ENCODE results near the gene CCDC146.

CCDC146 gene

GRCh38 chr7:77182261-77182660, 59.8 kb downstream of the CCDC146 start:
- no peak for DNase-seq (ENCODE audit: low read depth, low spot score)
- Histone ChIP-seq H3K36me3 (ENCODE audit: insufficient read depth, low read length) (no peaks in the 10 kb centered on the region), H3K9ac (ENCODE audit: insufficient read length) (no peak overlapping the region), H3K9me3 (ENCODE audit: low read depth, low read length) (no peaks in the 10 kb centered on the region), H3K27ac (no peak overlapping the region), H3K4me3 (no peak overlapping the region)
- no peak for TF ChIP-seq FOXP2 (optimal IDR thresholded peaks at IDR 0.05; ENCODE audit: control extremely low read depth, extremely low read length, insufficient read depth)
- TF ChIP-seq POLR2AphosphoS5 (IDR thresholded peaks at IDR 0.05; ENCODE audit: borderline replicate concordance, low read depth, low read length): no peak
- no peak for TF ChIP-seq EZH2 (IDR thresholded peaks at IDR 0.05)

GRCh38 chr7:77184463-77184862, 62.0 kb downstream of the CCDC146 start:
- H3K36me3 ChIP-seq (ENCODE audit: insufficient read depth, low read length): no peaks in the 10 kb centered on the region
- H3K9ac ChIP-seq (ENCODE audit: insufficient read length): no peak overlapping the region
- DNase-seq (ENCODE audit: low read depth, low spot score): no peak
- H3K27ac ChIP-seq: no peak overlapping the region
- no peaks in the 10 kb centered on the region for H3K9me3 ChIP-seq (ENCODE audit: low read depth, low read length)
- no peak for TF ChIP-seq POLR2AphosphoS5 (IDR thresholded peaks at IDR 0.05; ENCODE audit: borderline replicate concordance, low read depth, low read length)
- no peak for TF ChIP-seq FOXP2 (optimal IDR thresholded peaks at IDR 0.05; ENCODE audit: control extremely low read depth, extremely low read length, insufficient read depth)
- TF ChIP-seq EZH2 (IDR thresholded peaks at IDR 0.05): no peak
- H3K4me3 ChIP-seq: no peak overlapping the region

DNA sequence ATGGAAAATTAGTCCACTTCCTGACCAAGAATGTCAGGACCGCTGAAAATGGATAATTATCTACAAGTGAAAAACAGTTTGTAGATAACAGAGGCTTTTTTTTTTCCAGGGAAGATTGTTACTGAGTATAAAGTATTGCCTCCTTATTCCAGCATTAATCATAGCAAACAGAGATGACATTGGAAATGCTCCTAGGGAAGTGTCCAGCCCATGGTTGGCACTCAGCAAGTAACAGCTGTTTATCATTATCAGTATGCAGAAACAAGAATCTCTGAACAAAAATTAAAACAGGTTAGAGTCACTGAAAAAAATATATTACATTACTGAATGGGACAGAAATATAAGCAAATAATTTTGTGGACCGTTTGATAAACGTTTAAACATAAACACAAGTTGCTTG, 62.6 kb downstream of the CCDC146 start:
- TF ChIP-seq POLR2AphosphoS5 (IDR thresholded peaks at IDR 0.05; ENCODE audit: borderline replicate concordance, low read depth, low read length) (no peak), FOXP2 (optimal IDR thresholded peaks at IDR 0.05; ENCODE audit: control extremely low read depth, extremely low read length, insufficient read depth) (no peak), EZH2 (IDR thresholded peaks at IDR 0.05) (no peak)
- Histone ChIP-seq H3K27ac (no peak overlapping the region), H3K9ac (ENCODE audit: insufficient read length) (no peak overlapping the region), H3K36me3 (ENCODE audit: insufficient read depth, low read length) (no peaks in the 10 kb centered on the region), H3K9me3 (ENCODE audit: low read depth, low read length) (no peaks in the 10 kb centered on the region), H3K4me3 (no peak overlapping the region)
- DNase-seq (ENCODE audit: low read depth, low spot score): no peak

GRCh38 chr7:77185866-77186265, 63.5 kb downstream of the CCDC146 start:
- Histone ChIP-seq H3K4me3 (no peak overlapping the region), H3K9ac (ENCODE audit: insufficient read length) (no peak overlapping the region)

DNA sequence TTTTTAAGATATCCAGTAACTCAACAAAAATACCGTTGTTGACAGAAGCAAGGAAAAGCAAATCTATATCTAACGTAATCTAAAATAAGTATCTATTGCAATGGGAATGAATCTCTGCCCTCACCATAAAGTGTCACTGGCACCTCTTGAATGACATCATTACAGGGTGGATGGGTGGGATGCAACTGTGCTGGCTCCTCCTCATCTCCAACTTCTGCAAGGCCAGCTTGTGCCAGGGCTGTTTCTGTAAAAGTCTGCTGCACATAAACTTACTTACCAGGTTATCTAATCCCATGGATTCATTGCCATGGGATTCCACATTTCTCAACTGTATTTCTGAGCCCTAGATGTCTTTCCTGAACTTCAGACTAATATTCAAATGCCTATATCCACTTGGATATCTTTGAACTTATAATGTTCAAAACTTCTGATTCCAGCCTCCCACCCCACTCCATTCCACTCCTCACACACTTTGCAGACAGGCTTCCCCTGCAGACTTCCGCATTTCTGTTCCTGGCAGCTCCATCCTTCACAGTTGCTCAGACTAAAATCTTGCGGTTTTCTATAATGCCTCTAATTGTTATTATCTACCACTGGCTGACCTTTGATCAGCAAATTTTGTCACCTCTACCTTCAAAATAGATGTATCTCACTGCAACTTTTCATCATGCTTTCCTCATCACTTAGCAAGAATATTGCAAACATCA, 66.5 kb downstream of the CCDC146 start:
- no peak for DNase-seq (ENCODE audit: low read depth, low spot score)
- Histone ChIP-seq H3K36me3 (ENCODE audit: insufficient read depth, low read length) (no peaks in the 10 kb centered on the region), H3K9ac (ENCODE audit: insufficient read length) (no peak overlapping the region), H3K9me3 (ENCODE audit: low read depth, low read length) (no peaks in the 10 kb centered on the region), H3K4me3 (no peak overlapping the region), H3K27ac (no peak overlapping the region)
- TF ChIP-seq POLR2AphosphoS5 (IDR thresholded peaks at IDR 0.05; ENCODE audit: borderline replicate concordance, low read depth, low read length): no peak
- no peak for TF ChIP-seq EZH2 (IDR thresholded peaks at IDR 0.05)
- no peak for TF ChIP-seq FOXP2 (optimal IDR thresholded peaks at IDR 0.05; ENCODE audit: control extremely low read depth, extremely low read length, insufficient read depth)

More at GRCh38 chr7:77185866-77186265, 63.5 kb downstream of the CCDC146 start:
- DNase-seq (ENCODE audit: low read depth, low spot score): no peak
- no peaks in the 10 kb centered on the region for H3K36me3 ChIP-seq (ENCODE audit: insufficient read depth, low read length)
- H3K9me3 ChIP-seq (ENCODE audit: low read depth, low read length): no peaks in the 10 kb centered on the region
- TF ChIP-seq FOXP2 (optimal IDR thresholded peaks at IDR 0.05; ENCODE audit: control extremely low read depth, extremely low read length, insufficient read depth) (no peak), EZH2 (IDR thresholded peaks at IDR 0.05) (no peak), POLR2AphosphoS5 (IDR thresholded peaks at IDR 0.05; ENCODE audit: borderline replicate concordance, low read depth, low read length) (no peak)
- no peak overlapping the region for H3K27ac ChIP-seq

DNA sequence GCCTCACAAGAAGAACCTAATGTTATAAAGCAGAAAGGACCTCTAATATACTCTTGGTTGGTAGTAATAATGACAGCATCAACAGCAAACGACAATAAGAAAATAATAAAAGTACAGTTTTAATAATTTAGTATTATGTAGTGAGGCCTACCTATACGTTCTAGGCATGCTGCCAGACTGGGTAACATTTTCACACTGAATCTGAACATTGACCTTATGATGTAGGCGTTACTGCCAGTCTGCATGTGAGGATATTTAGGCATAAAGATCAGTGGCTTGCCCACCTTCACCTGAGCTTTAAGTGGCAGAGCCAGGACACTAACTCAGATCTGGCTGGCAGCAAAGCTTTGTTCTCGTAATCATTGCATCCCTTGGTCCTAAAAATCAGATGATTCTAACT, 74.7 kb downstream of the CCDC146 start:
- TF ChIP-seq POLR2AphosphoS5 (IDR thresholded peaks at IDR 0.05; ENCODE audit: borderline replicate concordance, low read depth, low read length) (no peak), EZH2 (IDR thresholded peaks at IDR 0.05) (no peak), FOXP2 (optimal IDR thresholded peaks at IDR 0.05; ENCODE audit: control extremely low read depth, extremely low read length, insufficient read depth) (no peak)
- no peak overlapping the region for H3K9ac ChIP-seq (ENCODE audit: insufficient read length)
- no peaks in the 10 kb centered on the region for H3K36me3 ChIP-seq (ENCODE audit: insufficient read depth, low read length)
- H3K9me3 ChIP-seq (ENCODE audit: low read depth, low read length): no peaks in the 10 kb centered on the region
- no peak for DNase-seq (ENCODE audit: low read depth, low spot score)
- H3K4me3 ChIP-seq: no peak overlapping the region
- H3K27ac ChIP-seq: no peak overlapping the region

- Histone ChIP-seq H3K36me3 (ENCODE audit: insufficient read depth, low read length) (no peaks in the 10 kb centered on the region), H3K9me3 (ENCODE audit: low read depth, low read length) (no peaks in the 10 kb centered on the region), H3K27ac (no peak within 1 kb of the TSS), H3K9ac (ENCODE audit: insufficient read length) (no peak within 1 kb of the TSS), H3K4me3 (peak within 1 kb of the TSS; percentile 53)
- no peak for TF ChIP-seq EZH2 (IDR thresholded peaks at IDR 0.05)
- no peak for TF ChIP-seq POLR2AphosphoS5 (IDR thresholded peaks at IDR 0.05; ENCODE audit: borderline replicate concordance, low read depth, low read length)
- TF ChIP-seq FOXP2 (optimal IDR thresholded peaks at IDR 0.05; ENCODE audit: control extremely low read depth, extremely low read length, insufficient read depth): no peak
- DNase-seq (ENCODE audit: low read depth, low spot score): no peak
Observed at GRCh38 chr7:77199013-77199966, 76.9 kb downstream of the CCDC146 start, which contains the start of gene FGL2. FGL2 (minus strand) TSS chr7:77199819; CDS start chr7:77199793, 26 bp downstream.

DNA sequence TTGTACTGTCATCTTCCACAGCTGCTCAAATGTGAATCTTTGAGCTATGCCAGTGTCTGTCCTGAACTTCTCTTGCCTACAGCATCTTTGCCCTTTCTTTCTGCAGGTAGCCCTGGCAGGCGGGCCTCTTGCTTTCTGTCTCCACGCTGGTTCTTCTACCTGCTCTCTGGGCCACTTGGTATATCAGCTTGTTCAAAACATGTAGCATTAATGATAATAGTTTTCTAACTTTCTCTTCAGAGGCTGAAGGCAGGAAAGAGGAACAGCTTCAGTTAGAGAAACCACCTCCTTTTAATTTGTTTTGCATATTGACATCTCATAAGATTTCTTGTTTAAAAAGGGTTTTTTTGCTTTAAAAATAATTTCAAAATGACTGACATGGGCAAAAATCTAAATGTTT, 78.1 kb downstream of the CCDC146 start:
- Histone ChIP-seq H3K9ac (ENCODE audit: insufficient read length) (no peak overlapping the region), H3K9me3 (ENCODE audit: low read depth, low read length) (no peaks in the 10 kb centered on the region), H3K36me3 (ENCODE audit: insufficient read depth, low read length) (no peaks in the 10 kb centered on the region), H3K4me3 (no peak overlapping the region), H3K27ac (no peak overlapping the region)
- DNase-seq (ENCODE audit: low read depth, low spot score): no peak
- no peak for TF ChIP-seq FOXP2 (optimal IDR thresholded peaks at IDR 0.05; ENCODE audit: control extremely low read depth, extremely low read length, insufficient read depth)
- TF ChIP-seq POLR2AphosphoS5 (IDR thresholded peaks at IDR 0.05; ENCODE audit: borderline replicate concordance, low read depth, low read length): no peak
- TF ChIP-seq EZH2 (IDR thresholded peaks at IDR 0.05): no peak

All from SK-N-MC (cell line).